DMS153 (cell line): ENCODE results near the gene LGALSL.
A peak's percentile ranks its signal among the peaks of the same experiment; 100 is the strongest.

Experiments
- DNase-seq: peaks from one replicate; lab custom pipeline; 2025; lab: John Stamatoyannopoulos, UW

The LGALSL gene

DNA sequence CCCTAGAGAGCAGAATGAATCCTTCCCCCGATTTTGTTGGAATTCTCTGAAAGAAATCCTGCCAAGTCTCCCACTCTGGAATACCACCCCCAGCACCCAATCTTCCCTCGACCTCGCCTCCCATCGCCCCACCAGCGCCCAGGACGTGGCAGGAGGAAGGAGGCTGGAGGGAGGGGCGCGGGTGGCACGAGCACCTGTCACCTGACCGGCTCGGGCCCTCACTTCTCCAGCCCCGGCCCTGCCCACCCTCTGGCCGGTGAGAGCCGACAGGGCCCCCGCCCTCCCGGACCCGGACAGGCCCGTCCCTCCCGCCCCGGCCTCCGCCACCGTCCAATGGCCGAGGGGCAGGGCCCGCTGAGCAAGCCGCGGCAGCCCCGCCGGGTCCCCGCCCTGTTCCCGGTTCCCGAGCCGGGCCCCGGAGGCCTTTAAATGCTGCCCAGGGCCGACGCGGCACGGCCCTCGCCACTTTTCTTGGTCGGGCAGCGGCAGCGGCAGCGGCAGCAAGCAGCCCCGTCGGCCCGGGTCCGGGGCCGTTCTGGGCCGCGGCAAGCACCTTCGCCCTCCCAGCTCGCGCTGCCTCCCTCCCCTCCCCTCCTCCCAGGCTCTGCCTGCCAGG is at the start of gene LGALSL:
Gene LGALSL (plus strand): TSS at position 393 of the 616 bp plus-strand sequence. CDS start 384 bp downstream, outside the sequence.
- peak; percentile 17 for DNase-seq

DNA sequence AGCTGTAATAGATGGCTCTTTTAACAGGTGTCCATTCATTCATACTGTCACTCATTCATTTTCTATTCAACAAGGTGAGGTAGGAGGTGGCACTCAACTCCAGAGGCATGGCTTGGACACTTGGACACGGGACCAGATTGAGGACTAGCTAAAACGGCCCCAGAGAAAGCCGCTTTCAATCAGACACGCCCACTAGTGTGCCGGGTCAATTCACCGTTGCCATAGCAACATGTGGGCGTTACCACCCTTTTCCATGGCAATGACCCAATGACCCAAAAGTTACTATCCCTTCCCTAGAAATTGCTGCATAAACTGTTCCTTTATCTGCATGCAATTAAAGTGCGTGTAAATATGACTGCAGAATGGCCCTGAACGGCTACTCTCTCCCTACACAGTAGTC is 49.2 kb upstream of the LGALSL start:
- DNase-seq, result peak; percentile 24

DNA sequence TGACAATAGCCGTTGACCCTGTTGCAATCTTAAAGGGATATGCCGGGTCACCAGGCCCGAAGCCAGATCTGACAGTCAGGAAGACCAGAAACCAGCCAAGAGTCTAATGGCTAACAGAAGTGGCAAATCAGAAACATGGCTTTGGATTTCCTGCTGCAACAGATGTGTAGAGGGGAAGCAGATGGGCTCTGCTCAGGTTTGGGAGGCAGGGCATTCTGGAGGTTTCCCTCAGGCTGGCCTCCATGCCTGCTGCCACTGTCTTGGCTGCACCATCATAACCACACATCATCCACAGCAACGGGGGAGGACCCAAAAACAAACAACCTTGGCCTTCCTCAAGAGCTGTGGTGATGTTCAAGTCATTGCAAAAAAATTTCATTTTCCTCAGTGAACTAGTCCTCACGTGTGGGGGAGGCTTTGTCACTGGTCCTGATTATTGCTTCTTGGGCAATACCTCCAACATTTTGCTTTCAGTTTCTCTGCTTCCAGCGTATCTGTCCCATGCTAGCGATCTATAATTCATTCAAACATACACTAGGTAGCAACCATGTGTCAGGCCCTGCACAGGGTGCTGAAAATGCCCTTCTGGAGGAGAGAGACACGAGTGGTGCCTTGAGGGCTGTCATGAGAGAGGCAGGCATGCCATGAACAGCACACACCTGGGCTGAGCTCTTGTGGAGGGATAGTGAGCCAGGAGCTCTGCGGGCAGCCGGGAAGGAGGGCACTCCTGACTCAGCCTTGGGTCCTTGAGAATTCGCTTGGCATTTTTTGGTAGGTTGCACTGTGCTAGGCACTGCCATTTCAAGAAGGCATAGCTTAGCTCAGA is 48.2 kb upstream of the LGALSL start:
- no peak for DNase-seq

DNA sequence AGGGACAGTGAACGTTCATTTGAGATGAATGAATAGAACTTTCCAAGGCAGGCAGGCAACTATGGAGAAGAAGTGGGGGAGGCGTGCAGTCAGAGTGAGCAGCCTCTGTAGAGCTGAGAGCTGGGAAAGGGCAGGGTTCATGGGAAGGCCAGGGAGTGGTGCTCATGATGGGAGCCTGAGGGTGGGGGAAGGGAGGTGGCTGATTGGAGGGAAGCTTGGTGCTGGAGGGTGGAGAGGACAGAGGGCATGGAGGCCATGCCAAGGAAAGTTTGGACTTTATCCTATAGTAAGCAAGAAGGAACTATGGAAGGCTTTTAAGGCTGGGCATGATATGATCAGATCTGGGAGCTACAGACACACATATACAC is 47.6 kb upstream of the LGALSL start:
- no peak for DNase-seq

DNA sequence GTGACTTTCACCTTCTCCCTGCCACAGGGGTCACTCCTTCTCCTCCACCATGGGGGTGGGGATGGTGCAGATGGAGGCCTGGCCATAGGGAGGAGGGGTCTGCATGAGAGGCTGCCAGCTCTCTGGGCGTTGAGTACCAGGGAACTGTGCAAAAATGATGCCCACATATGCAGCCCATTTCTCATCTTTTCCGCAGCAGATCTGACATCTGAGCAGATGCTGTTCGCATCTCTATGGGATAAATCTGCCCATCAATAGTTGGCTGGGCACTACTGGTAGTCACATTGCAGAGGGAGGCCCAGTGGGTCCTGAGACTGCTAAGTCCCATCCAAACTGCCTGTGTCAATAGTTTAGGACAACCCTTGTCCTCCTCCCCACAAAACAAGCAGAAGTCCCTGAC is 45.9 kb upstream of the LGALSL start:
- no peak for DNase-seq

DNA sequence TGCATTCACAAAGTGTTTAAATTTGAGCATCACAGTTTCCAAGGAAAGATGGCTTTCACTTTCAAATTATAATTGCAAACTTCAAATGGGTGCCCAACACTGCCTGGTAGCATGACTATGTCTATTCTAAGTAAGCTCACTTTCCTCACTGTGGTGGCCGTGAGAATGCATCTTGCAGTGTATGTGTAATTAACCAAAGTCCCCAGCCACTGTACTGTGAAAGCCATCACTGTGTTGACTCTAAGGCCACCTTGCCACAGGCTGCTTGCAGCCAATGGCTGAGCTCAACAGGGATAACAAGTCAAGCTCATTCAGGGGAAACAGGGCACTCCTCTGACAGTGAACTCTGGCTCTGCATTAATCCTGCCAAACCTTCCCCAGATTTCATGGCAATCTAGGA is 43.3 kb upstream of the LGALSL start:
- no peak for DNase-seq

DNA sequence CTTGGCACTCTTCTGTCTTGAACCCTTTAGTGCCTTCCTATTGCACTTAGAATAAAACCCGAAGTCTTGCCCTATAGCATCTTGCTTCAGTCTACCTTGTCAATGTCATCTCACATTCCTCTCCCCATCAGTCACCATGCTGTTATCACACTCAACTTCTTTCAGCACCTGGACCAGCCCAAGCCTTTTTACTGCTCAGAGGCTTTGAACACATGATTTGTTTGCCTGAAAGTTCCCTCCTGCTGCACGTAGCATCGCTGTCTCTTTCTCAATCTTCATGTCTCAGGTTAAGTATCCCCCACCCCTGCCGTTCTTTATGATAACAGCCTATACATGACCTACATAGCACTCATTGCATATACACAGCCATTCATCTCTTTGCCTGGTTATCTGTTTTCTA is 41.3 kb upstream of the LGALSL start:
- DNase-seq, result no peak

DNA sequence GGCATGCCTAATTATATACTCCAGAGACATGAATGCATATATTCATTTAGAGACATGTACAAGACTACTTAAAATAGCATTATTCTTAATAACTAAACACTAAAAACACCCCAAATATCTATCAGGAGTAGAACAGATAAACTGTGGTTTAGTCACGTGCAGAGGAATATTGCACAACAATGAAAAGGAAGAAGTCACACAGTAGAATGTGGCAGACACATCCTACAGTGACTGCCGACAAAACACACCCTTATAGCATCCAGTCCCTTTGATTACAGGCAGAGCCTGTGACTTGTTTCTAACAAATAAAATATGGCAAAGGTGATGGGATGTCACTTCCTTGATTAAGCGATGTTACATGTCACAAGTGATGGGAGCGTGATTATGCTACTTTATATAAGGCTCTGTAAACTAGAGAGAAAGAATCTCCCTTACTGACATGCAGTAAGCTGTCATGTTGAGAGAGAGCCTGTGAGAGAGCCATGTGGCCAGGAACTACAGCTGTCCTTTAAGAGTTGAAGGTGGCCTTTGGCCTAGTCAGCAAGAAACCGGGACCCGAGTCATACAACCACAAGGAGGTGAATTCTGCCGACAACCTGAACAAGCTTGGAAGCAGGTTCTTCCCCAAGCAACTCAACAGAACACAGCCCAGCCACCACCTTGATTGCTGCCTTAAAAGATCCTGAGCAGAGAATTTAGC is 39.1 kb upstream of the LGALSL start:
- no peak for DNase-seq

DNA sequence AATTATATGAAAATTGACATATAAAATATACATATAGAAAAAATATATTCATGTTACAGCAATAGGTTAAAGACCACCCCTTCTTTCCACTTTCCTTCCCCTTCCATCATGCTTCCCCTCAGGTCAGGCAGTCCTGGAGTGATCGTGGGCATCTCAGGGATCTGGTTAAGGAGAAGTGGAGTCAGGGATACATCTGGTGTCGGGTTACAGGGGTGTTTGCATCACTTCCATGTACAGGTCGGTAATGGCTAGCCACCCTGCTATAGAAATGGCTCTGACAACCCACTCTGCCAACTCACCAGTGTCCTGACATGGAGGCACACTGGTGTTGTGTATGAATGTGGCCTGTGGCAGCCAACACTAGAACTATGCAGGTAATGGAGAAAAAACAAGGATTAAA is 36.3 kb upstream of the LGALSL start:
- DNase-seq, result no peak

DNA sequence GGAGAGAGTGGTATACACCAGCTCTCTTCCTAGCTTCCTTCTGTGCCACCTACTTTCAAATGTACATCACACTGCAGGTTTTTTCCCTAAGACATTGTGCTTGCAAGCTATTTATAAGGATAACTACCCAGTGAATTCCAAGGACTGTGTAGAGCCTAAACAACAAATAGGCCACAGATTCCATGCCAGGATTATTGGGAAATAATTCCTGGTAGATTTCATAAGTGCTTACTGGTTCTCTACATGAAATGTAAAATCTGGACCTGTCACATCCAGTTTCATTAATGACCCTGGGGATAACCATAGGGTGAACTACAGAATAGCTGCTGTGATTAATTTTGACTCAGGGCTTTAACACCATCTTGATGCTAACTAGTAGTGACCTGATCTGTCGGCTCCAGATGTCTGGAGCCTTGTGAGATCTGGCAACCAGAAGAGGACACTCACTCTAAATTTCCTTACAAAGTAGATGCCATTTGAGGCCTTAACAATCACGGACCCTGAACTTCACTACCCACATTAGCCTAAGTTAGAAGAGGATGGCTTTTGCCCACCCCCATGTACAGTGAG is 34.3 kb upstream of the LGALSL start:
- DNase-seq, result no peak

DNA sequence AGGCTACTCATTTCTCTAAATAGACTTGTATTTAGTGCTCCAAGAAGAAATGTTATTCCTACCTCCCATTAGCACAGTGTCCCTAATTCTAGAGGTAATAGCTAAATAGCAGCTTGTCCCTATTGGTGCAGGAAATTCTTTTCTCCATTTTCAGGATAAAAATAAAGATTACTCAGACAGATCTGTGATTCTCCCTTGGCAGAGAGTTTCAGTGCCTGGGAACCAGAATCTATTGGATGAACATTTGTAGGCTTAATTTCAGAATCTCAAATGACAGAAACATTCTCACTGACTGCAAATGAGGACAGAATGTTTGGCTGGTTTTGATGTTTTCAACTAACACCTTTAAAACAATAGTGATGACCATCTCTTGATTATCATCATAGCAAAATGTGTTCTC is 33.3 kb upstream of the LGALSL start:
- no peak for DNase-seq

DNA sequence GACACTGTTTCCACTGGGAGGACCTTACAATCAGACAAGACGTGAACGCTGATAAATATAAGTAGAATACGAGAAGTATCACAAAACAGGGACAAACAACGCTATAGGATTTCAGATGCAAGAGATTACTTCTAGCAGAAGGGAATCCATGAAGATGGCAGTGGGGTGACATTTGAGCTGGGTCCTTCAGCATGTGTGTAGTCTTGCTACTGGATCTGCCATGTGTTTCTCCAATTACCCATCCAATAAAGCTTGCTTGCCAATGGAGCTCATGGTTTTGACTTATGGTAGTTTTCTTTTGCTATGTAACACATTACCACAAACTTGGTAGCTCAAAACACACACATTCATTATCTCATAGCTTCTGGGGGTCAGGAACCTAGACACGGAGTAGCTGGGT is 32.8 kb upstream of the LGALSL start:
- DNase-seq, result no peak

DNA sequence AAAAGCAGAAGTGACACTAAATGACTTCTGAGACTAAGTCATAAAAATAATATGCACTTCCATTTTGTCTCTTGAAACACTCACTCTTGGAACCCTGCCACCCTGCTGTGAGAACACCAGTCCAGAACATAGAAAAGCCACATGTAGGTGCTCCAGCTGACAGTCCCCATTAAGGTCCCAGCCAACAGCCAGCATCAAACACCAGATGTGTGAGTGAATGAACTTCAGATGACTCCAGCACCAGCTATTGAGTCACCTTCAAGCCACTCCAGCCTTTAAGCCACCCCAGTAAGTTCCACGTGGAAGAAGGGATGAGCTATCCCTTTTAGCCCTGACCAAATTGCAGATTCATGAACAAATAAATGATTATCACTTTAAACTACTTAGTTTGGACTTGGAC is 31.5 kb upstream of the LGALSL start:
- no peak for DNase-seq

DNA sequence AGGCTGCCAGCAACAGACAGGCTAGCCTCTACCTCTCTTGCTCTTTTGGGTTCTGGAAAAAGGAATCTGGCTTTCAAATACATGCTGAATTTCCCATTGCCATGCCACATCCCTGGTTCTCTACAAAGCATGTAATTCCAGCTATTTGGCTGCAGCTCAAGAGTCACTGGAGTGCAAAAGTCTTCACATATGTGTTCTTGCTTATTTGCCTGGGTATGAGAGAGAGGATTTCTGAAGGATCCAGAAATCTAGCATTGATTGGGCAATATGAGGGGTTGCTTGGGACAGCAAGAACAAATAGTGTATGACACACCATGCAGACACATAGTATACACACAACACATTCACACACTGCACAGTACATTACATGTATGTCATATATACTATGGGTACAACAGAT is 30.7 kb upstream of the LGALSL start:
- no peak for DNase-seq

DNA sequence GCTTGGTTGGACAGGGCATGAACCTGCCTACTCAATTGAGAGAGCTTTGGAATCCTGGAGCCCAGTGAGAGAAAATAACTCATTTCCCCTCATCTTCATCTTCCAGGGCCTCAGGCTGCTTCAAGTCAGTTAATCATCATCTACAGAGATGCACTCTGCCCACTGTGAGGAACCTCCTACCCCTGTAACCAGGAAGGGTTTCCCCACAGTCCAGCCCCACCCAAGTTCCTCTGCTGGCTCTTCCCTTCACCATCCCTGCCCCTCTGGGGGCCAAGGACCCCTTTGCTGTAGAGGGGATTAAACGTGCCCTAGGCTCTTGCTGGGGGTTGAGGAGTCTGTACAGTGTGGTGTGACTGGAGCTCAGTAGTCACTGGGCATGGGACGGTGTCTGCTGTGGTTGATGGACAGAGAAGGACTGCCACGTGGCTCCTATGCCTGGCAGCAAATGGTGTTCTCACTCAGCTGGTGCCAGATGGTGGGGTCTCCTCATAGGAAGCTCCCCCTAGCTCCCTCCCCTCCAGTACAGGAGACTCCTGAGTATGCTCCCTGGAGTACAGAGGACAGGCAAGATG is 29.5 kb upstream of the LGALSL start:
- DNase-seq, result no peak

DNA sequence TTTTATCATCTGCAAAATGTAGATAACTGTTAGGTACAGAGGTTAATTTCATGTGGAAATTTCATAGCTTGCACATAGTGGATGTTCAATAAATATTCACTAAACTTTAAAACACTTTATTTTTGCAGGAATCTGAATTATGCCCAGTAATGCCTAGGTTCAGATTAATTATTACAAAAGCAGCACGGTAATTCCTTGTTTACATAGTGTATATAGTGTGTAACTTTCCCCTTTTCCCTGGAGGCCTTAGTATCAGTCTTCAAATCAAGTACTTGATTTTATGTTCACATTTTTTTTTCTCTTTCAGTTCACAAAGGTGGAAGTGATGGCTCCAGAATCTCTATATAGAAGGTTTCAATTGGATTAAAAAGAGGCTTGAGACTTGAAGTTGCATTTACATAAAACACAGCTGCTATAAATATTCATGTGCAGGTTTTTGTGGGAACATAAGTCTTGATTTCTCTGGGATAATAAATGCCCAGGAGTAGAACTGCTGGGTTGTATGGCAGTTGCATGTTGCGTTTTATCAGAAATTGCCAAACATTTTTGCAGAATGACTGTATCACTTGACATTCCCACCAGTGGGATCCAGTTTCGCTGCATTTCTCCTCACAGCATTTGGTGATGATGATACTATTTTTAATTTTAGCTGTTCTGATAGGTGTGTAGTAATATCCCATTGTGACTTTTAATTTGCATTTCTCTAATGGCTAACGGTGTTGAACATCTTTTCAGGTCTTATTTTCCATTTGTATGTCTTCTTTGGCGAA is 27.6 kb upstream of the LGALSL start:
- DNase-seq, result peak; percentile 19

DNA sequence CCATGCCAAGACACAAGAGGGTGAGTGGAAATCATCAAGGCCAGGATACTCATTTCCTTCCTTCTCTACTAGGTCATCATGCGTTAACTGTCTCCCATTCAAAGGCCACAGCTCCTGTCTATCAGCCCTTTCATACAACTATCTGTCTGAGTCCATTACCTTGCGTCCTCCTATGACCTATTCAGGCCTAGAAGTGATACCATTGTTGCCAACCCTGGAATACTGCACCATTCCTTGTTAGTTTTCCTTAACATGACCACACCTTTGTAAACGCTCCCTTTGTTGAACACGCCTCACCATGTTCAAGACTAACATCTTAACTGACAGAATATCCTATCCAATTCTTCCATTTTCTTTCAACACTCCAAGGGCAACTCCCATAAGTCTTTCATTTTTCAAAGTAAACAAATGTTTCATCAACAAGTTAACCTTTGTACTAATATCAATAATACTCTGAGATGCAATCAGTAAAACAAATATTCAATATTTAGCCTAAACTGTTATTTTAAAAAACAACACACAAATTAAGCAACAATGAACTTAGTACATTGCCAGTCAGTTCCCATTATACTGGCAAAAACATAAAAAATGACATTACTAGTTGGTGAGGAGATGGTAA is 19.8 kb upstream of the LGALSL start:
- DNase-seq, result no peak

DNA sequence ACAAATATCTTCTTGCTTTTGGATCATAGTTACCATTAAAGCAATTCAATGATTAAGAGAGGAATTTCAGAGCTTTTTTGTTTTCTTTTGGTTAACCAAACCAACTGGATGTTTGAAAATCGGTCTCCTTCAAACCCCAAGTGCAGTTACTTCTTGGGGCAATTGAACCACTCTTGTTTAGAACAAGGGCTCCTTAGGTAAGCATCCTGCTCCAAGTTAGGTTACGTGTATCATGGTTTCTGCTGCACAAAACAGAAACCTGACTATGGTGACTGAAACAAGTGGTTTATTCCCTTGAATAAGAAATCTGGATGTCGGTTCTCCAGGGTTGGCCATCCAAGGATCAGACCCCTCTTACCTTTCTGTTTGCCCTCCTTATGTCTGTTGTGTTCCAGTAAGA is 16.1 kb upstream of the LGALSL start:
- no peak for DNase-seq

DNA sequence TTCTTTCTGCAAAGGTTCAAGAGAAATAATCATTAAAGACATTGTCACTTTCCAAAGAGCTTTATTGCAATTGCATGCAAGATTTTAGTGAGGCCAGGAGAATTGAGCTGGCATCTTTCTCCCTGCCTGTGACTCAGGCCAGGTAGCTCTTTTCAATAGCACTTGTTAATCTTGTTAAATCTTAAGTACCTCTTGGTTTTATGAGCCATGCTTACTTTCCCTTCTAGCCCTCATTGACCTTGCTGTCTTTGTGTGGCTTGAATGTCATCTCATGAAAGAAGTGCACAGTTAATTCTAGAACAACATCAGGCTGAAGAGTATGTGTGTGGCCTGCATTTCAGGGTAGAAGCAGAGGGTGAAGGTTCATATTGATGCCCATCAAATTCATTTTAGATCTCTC is 14.8 kb upstream of the LGALSL start:
- DNase-seq, result no peak

DNA sequence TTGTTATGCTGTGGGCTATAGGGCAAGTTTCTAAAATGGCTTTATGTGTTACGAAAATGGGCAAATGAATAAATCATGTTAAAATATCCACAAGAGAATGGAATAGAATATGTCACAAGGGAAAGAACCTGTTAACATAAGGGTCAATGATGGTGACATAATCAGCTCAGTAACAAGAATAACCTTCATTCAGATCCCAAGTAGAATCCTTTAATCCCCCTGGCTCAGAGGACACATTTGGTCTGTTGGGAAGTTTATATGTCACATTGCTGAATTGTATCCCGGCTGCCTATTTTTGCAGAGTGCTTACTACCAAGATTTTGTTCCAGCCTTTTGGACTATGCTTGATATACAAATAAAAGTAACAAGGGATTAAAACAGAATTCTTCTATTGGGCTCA is 13.1 kb upstream of the LGALSL start:
- DNase-seq, result no peak

DNA sequence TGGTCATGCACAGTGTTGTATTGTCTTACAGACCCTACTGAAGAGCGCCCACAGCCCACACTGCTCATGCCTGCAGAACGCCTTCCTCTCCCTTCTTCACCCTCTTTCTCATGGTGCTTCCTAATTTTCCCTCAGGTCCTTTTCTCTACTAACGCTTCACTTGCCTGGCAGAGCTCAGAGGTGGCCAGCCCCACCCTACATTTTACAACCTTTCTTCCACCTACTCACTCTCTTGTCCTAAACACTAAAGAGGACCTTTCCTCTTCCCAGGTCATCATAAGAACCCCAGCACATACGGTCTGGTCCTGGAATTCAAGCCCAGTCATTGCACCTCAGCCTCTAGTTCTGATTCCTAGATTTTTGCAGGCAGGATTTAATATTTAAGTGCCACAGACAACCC is 11.7 kb upstream of the LGALSL start:
- no peak for DNase-seq
